NCI-H1417 (cell line): Measurements from ENCODE around the gene ADAM23.

ENCODE experiments used
- DNase-seq, 3 experiments: peaks; one replicate each; lab custom pipeline; 2025; lab: John Stamatoyannopoulos, UW

The ADAM23 gene

DNA sequence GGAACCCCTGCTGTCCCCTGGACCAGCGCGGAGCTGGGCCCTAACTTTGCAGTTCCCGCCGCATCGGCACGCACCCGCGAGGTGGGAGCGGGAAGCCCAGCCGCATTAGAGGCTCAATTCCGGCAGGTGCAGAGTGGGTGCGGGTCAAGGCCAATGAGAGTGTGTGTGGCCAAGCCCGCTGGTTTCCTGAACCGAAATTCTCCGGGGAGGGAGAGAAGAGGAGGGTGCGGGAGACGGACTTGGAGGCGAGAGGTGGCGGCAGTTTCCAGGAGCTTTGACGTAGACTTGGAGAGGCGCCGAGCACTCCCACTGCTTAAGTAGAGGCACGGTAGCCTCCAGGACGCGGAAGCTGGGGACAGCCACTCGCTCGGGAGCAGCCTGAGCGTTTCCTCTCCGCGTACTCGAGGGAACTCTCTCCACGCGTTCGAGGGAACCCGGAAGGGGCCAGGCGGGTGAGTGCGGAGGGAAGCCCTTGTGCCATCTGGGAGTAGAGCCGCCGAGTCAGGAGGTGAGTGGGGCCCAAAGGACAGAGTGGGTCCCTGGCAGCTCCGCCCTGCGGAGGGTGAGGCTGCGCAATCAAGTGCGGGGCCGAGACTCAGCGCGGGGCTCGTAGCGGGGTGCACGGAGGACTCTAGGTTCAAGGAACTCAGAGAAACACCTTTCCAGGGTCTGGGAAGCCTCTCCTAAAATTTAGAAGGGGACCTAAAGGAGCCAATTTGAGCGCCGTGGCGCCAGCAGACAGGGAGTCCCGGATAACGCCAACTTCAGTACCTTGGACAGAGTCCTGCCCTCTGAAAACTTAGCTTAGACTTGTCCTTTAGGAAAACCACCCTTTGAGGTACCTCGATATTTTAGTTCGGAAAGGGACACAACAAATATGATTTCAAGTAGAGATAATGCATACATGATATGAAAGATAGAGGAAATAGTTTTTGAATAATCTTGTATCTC lies 199.0 kb downstream of the ADAM23 start, which contains the start of gene FAM237A:
TSS of gene FAM237A (plus strand) at position 413 of the 951 bp plus-strand sequence. CDS start 1,750 bp downstream, outside the sequence.
- DNase-seq: peak in 2 of 3 experiments; percentile 16 to 18

DNA sequence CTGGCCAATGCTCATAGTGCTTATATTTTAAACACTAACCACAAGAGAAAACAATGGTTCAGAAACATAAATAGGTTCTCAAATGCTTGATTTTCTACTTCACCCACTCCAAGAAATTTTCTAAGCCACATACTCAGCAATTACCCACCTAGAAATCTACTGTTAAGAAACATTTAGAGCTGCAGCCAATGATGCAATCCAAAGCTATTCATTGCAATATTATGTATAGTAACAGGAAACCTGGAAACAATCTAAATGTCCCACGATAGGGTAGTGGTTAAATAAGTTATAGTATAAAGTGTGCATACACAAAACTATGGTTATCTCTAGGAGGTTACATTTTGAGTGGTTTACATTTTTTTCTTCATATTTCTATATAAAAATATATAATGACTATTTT lies 204.7 kb downstream of the ADAM23 start:
- no peak for DNase-seq

DNA sequence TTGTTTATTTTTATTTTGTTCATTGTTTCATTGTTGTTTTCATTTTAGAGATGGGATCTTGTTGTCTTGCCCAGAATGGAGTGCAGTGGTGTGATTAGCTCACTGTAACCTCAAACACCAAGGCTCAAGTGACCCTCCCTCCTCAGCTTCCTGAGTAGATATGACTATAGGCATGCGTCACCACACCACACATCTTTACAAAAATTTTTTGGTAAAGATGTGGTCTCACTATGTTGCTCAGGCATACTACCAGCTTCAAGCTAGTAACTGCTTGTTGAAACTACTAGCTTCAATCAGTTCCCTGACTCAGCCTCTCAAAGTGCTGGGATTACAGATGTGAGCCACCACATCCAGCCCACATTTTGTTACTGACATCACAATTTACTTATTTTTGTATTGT lies 213.8 kb downstream of the ADAM23 start:
- no peak for DNase-seq

DNA sequence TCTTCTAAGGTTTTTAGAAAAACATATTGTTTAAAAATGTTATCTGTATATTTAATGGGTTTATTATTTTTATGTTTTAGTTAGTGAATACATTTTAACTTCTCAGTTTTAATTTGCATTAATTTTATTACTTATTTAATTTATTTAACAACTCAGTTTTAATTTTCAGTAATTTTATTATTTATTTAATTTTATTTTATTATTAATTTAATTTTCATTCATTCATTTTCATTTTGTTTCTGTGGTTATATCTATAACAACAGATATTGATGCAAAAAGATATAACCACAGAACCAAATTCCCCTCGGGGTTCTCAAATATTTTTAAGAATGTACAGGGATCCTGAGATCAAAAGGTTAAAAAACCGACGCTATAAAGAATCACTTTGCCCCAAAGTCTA lies 221.9 kb downstream of the ADAM23 start:
- DNase-seq: no peak
